DMS153 treated with DMSO at 0.1 percent for 48 hours (cell line): ENCODE data around the gene CCRL2.

ENCODE experiments used
- DNase-seq: peaks from one replicate; lab custom pipeline; 2025; ENCODE audit not compliant: unreplicated experiment; lab: John Stamatoyannopoulos, UW

The CCRL2 gene

DNA sequence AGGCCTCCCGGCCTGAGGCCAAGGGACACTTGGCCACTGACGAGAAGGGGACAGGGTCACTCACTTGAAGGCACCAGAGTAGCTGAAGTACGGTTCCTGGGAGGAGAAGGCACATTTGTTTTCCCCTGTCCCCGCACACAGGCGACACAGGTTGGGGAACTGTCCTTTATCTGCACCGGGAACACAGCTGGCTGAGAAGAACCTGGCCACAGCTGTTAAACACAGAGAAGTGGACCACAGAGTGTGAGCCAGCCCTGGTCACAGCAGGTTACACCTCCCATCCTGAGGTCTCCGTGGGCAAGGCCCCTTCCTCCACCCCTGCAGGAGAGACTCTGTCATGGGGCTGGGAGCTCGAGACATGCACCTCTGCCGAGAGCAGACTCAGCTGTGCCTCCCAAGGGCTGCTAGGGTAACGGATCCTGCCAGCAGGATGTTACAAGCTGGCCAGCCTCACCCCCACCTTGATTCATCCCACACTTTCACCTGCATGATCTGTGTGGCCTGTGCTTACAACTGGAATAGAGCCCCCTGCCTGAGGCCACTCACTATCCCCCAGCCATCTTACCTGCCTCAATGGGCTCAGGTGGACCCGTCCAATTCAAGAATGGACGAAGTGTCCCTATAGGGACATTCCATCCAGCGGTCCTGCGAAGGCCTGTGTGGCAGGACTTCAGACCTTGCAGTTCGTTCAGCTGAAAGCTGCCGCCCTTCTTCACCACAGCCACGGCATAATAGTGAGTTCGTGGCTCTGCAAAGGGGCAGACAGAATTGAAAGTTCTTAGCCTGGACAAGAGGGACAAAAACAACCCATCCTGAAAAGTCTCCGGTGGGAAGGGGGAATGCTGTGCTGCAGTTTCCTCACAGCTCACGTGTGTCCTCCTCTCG, 48.4 kb downstream of the CCRL2 start:
- DNase-seq = no peak

DNA sequence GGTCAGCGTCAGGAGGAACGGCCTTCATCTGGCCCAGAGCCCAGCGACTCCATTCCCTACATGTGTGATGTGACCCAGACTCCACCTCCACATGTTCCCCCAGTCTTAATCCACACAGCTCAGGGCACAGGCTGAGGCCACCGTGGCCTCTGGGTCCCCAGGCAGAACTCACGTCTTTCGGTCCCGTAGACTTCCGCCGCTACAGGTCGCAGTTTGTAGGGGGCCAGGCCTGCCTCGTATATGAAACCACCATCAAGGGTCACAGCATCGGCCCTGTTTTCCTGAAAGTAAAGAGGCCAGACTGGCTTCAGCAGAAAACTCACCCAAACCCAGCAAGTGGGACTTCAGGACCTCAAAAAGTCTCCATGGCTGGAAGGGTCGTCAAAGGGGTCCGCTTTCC, 49.1 kb downstream of the CCRL2 start:
- DNase-seq = no peak
